WERI-Rb-1 (cell line): Measurements from ENCODE around the gene MIS12.
A peak's percentile ranks its signal among the peaks of the same experiment; 100 is the strongest.

Experiments used
- DNase-seq: peaks from one replicate; pipeline ENCODE4 v3.0.0-alpha.2; 2020
- H3K27ac ChIP-seq: fragments of 250-450 bp; sonication (Bioruptor Pico); 2 replicates; pipeline ENCODE4 v1.5.1; 2020; ENCODE audit warnings: mild to moderate bottlenecking, moderate library complexity
- H3K27me3 ChIP-seq: fragments of 250-450 bp; sonication (Bioruptor Pico); 2 replicates; pipeline ENCODE4 v1.5.1; 2021; ENCODE audit warnings: mild to moderate bottlenecking, low read depth, moderate library complexity; ENCODE audit not compliant: insufficient read depth, severe bottlenecking
- H3K36me3 ChIP-seq: fragments of 250-450 bp; sonication (Bioruptor Pico); 2 replicates; pipeline ENCODE4 v1.5.1; 2020; ENCODE audit warnings: mild to moderate bottlenecking, moderate library complexity
- H3K4me3 ChIP-seq: 2 replicates; pipeline ENCODE4 v1.5.1; 2011; ENCODE audit warnings: low read depth, mild to moderate bottlenecking, control low read depth, low read length
- H3K9me3 ChIP-seq: fragments of 250-450 bp; sonication (Bioruptor Pico); 2 replicates; pipeline ENCODE4 v1.5.1; 2021; ENCODE audit warnings: mild to moderate bottlenecking, moderate library complexity; ENCODE audit not compliant: severe bottlenecking
- TF ChIP-seq, protein P1 (sequence below): IDR thresholded peaks from 2 replicates; pipeline ENCODE4 v1.5.1; 2011; ENCODE audit warnings: low read depth, mild to moderate bottlenecking, control low read depth, inconsistent platforms, low read length

The MIS12 gene

DNA sequence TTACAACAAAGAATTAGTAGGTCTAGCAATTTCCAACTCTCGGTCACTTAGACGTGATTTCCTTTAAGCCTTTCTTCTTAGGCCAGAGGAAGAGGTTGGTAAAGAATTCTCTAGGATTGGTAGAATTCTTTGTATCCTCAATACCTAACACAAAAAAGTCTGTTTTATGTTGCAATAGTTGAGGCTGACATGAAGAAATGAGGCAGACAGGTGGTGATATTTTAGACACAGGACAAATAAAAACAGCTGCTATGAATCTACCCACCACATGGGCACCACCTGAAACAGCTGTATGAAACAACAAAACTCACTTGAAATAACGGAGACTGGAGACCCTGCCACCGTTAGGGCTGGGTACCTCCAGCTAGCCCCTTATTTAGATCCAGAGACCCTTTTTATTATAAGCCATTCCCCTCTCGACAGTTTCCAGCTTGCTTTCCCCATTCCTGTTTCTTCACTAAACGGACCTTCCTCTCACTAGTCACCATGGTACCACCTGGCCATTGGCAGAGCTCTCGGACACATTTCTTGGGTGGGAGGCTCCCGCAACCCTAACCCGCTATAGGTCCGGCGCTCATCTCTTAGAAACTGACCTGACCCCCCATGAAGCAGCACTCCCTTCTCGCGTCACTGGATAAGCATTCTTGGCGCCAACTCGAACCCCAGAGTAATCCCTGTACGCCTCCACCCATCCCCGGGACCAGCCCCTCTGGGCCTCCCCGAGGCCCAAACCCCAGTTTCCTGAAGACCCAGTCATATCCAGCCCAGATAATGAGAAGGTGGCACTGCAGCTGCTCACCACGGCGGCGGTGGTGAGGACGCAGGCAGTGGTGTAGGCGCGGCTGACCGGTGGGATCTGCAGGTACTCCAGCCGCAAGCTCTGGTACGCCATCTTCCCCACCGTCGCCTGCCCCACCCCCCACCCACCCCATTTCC is 828 bp upstream of the MIS12 start, which contains the start of gene DERL2:
Gene DERL2, minus strand, starts transcription at position 909 of the 936 bp plus-strand sequence. Its CDS starts 17 bp downstream, at position 892.
- TF ChIP-seq, protein P1, sequence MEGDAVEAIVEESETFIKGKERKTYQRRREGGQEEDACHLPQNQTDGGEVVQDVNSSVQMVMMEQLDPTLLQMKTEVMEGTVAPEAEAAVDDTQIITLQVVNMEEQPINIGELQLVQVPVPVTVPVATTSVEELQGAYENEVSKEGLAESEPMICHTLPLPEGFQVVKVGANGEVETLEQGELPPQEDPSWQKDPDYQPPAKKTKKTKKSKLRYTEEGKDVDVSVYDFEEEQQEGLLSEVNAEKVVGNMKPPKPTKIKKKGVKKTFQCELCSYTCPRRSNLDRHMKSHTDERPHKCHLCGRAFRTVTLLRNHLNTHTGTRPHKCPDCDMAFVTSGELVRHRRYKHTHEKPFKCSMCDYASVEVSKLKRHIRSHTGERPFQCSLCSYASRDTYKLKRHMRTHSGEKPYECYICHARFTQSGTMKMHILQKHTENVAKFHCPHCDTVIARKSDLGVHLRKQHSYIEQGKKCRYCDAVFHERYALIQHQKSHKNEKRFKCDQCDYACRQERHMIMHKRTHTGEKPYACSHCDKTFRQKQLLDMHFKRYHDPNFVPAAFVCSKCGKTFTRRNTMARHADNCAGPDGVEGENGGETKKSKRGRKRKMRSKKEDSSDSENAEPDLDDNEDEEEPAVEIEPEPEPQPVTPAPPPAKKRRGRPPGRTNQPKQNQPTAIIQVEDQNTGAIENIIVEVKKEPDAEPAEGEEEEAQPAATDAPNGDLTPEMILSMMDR = no peak
- H3K36me3 ChIP-seq = peaks cover 83% of the 10 kb centered on the region

GRCh38 chr17:5488752-5489151 is 2.4 kb downstream of the MIS12 start:
- TF ChIP-seq, protein P1 = no peak
- Histone ChIP-seq H3K27me3 (no peaks in the 10 kb centered on the region), H3K4me3 (no peak overlapping the region), H3K9me3 (peaks cover 6% of the 10 kb centered on the region), H3K27ac (no peak overlapping the region), H3K36me3 (peaks cover 59% of the 10 kb centered on the region)
- DNase-seq = no peak

More for the DNA sequence above, 828 bp upstream of the MIS12 start, which contains the start of gene DERL2:
- Histone ChIP-seq H3K27ac (peak within 1 kb of the TSS; percentile 98), H3K4me3 (peak within 1 kb of the TSS; percentile 64), H3K9me3 (no peaks in the 10 kb centered on the region), H3K27me3 (no peaks in the 10 kb centered on the region)
- peak; percentile 78 for DNase-seq

DNA sequence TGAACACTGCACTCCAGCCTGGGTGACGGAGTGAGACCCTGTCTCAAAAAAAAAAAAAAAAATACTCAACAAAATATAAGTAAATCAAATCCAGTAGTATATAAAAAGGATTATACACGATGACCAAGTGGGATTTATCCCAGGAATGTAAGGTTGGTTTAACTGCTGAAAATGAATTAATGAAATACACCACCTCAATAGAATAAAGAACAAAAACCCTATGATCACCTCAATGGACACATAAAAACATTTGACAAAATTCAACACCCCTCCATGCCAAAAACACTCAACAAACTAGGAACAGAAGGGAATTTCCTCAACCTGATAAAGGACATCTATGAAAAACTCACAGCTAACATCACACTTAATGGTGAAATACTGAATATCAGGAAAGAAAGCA is 6.6 kb downstream of the MIS12 start:
- Histone ChIP-seq H3K4me3 (no peak overlapping the region), H3K9me3 (peaks cover 6% of the 10 kb centered on the region), H3K27ac (no peak overlapping the region), H3K36me3 (peaks cover 32% of the 10 kb centered on the region), H3K27me3 (no peaks in the 10 kb centered on the region)
- DNase-seq = no peak
- TF ChIP-seq, protein P1 = no peak

- no peaks in the 10 kb centered on the region for H3K36me3 ChIP-seq
- TF ChIP-seq, protein P1 = no peak
- no peaks in the 10 kb centered on the region for H3K9me3 ChIP-seq
- peak; percentile 38 for DNase-seq
- no peak overlapping the region for H3K27ac ChIP-seq
- H3K4me3 ChIP-seq = peak overlapping the region; percentile 45
- no peaks in the 10 kb centered on the region for H3K27me3 ChIP-seq
These were observed 13.3 kb downstream of the MIS12 start for GRCh38 chr17:5499476-5500231.

GRCh38 chr17:5500247-5500588 is 13.9 kb downstream of the MIS12 start:
- Histone ChIP-seq H3K9me3 (no peaks in the 10 kb centered on the region), H3K4me3 (peak overlapping the region; percentile 45), H3K36me3 (no peaks in the 10 kb centered on the region), H3K27ac (no peak overlapping the region), H3K27me3 (no peaks in the 10 kb centered on the region)
- DNase-seq = no peak
- TF ChIP-seq, protein P1 = no peak
